Suprapubic skin (tissue), 3 donors: ENCODE results near the gene CPD.

ENCODE experiments used
- CTCF ChIP-seq, 2 donors: fragments of 200-600 bp in 1 of 2; fragments of 450-650 bp in 1 of 2; sonication (generic) in 1 of 2; IDR thresholded peaks; one replicate each; pipeline ENCODE4 v1.5.1; 2016 to 2019; ENCODE audit warnings: antibody characterized with exemption in 2 of 2, mild to moderate bottlenecking in 1 of 2, moderate library complexity in 1 of 2
- POLR2A ChIP-seq, 2 donors: fragments of 450-650 bp; IDR thresholded peaks; one replicate each; pipeline ENCODE4 v1.6.1; 2017; ENCODE audit warnings: antibody characterized with exemption in 2 of 2, mild to moderate bottlenecking in 2 of 2, moderate library complexity in 2 of 2

- no peak for TF ChIP-seq CTCF (IDR thresholded peaks at IDR 0.05)
- TF ChIP-seq POLR2A (IDR thresholded peaks at IDR 0.05) = no peak
Observed at GRCh38 chr17:30424471-30424870, 45.7 kb downstream of the CPD start.
